ENCODE data around the gene OSTF1.

DNA sequence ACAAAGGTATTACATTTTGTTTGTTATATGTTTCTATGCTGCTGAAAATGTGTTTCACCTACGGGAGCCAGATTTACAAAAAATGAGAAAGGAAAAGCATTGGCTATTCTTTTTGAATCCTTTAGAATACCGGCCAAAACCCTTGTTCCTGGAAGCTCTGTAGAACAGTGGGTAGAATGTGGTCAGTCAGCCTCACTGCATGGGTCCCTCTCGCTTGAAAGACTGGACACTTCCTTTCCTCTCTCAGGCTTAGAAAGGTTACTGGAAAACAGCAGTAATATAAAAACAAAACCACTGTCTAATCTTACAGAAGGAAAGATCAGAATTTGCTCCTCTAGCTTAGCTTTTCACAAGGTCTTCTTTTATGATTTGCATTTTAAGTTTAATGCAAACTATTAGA is 45.1 kb downstream of the OSTF1 start:
- TF ChIP-seq, protein P1, sequence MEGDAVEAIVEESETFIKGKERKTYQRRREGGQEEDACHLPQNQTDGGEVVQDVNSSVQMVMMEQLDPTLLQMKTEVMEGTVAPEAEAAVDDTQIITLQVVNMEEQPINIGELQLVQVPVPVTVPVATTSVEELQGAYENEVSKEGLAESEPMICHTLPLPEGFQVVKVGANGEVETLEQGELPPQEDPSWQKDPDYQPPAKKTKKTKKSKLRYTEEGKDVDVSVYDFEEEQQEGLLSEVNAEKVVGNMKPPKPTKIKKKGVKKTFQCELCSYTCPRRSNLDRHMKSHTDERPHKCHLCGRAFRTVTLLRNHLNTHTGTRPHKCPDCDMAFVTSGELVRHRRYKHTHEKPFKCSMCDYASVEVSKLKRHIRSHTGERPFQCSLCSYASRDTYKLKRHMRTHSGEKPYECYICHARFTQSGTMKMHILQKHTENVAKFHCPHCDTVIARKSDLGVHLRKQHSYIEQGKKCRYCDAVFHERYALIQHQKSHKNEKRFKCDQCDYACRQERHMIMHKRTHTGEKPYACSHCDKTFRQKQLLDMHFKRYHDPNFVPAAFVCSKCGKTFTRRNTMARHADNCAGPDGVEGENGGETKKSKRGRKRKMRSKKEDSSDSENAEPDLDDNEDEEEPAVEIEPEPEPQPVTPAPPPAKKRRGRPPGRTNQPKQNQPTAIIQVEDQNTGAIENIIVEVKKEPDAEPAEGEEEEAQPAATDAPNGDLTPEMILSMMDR (conservative IDR thresholded peaks at IDR 0.05): no peak
- TF ChIP-seq EZH2 (IDR thresholded peaks at IDR 0.05; ENCODE audit: low read depth): no peak
